Measurements from ENCODE around the gene LDLRAD4.

The LDLRAD4 gene

DNA sequence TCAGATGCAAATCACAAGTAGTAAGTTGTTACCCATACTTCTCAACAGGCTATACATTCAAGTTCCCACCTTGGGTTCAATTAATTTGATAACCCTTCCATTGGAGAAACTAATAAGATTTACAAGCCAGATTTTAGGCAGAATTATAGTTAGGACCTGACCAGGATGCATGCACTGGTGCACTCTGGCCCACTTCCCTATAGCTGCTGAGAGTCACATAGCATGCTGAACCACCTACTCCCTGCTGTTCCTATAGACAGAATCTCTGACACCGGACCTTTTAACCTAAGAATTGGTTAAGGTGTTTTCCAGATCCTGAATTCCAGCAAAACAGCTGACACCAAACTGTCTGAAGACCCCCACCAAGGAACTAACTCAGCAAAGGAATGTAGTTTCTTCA lies 481.6 kb downstream of the LDLRAD4 start:
- Histone ChIP-seq H3K36me3 (ENCODE audit: control insufficient read depth, insufficient read depth, low read length) (no peaks in the 10 kb centered on the region), H3K27me3 (ENCODE audit: control insufficient read depth, insufficient read depth, low read length) (no peaks in the 10 kb centered on the region), H3K4me3 (ENCODE audit: low read length) (no peak overlapping the region), H3K27ac (ENCODE audit: low read length) (no peak overlapping the region), H3K9me3 (ENCODE audit: control insufficient read depth, insufficient read depth, low read length) (no peaks in the 10 kb centered on the region), H3K4me1 (ENCODE audit: control insufficient read depth, insufficient read depth, low read length) (no peaks in the 10 kb centered on the region)
- WGBS (ENCODE audit: insufficient coverage, insufficient read length) = no CpG with 5 or more reads among the region's 1 CpG
- no peak for DNase-seq (ENCODE audit: low read depth, low spot score)
